Measurements from ENCODE around the gene FIGNL2.
"Not testable (repeated sequence)": the region's sequence is repeated elsewhere in the genome, so short reads cannot be mapped to it uniquely, and the experiment has no call there.

Gene FIGNL2

GRCh38 chr12:51813931-51814310, 34.6 kb downstream of the FIGNL2 start:
- DNase-seq: no peak

- no peak for DNase-seq
Observed at GRCh38 chr12:51812871-51813270, 35.6 kb downstream of the FIGNL2 start.

GRCh38 chr12:51811203-51812202, 37.0 kb downstream of the FIGNL2 start:
- no peak for DNase-seq

- DNase-seq: no peak
Observed at GRCh38 chr12:51809193-51809592, 39.3 kb downstream of the FIGNL2 start.

- no peak for DNase-seq
Observed at GRCh38 chr12:51806896-51807295, 41.6 kb downstream of the FIGNL2 start.

- no peak for DNase-seq
Observed at GRCh38 chr12:51801027-51801426, 47.5 kb downstream of the FIGNL2 start.

GRCh38 chr12:51798501-51798900, 50.0 kb downstream of the FIGNL2 start:
- DNase-seq: no peak

GRCh38 chr12:51798051-51798450, 50.5 kb downstream of the FIGNL2 start:
- DNase-seq: not testable (repeated sequence)

- DNase-seq: no peak
Observed at GRCh38 chr12:51797301-51797700, 51.2 kb downstream of the FIGNL2 start.

- DNase-seq: no peak
Observed at GRCh38 chr12:51793201-51793600, 55.3 kb downstream of the FIGNL2 start.

- DNase-seq: no peak
Observed at GRCh38 chr12:51792417-51792816, 56.1 kb downstream of the FIGNL2 start.

GRCh38 chr12:51788876-51789275, 59.6 kb downstream of the FIGNL2 start:
- no peak for DNase-seq

GRCh38 chr12:51785906-51786305, 62.6 kb downstream of the FIGNL2 start:
- no peak for DNase-seq

GRCh38 chr12:51784688-51785087, 63.8 kb downstream of the FIGNL2 start:
- DNase-seq: no peak

- DNase-seq: no peak
Observed at GRCh38 chr12:51779876-51780275, 68.6 kb downstream of the FIGNL2 start.

GRCh38 chr12:51777973-51778372, 70.5 kb downstream of the FIGNL2 start:
- DNase-seq: no peak

- no peak for DNase-seq
Observed at GRCh38 chr12:51777457-51777856, 71.1 kb downstream of the FIGNL2 start.

- no peak for DNase-seq
Observed at GRCh38 chr12:51774933-51775332, 73.6 kb downstream of the FIGNL2 start.

GRCh38 chr12:51773145-51773869, 75.2 kb downstream of the FIGNL2 start:
- no peak for DNase-seq

- no peak for DNase-seq
Observed at GRCh38 chr12:51771008-51771407, 77.5 kb downstream of the FIGNL2 start.
